ENCODE measurements around the gene F7. TPM values are rescaled to one million over a fixed set of nuclear protein-coding genes. Genes with fewer than 3 reads are reported as not detected.

The F7 gene
- 2.6 TPM for total RNA-seq

DNA sequence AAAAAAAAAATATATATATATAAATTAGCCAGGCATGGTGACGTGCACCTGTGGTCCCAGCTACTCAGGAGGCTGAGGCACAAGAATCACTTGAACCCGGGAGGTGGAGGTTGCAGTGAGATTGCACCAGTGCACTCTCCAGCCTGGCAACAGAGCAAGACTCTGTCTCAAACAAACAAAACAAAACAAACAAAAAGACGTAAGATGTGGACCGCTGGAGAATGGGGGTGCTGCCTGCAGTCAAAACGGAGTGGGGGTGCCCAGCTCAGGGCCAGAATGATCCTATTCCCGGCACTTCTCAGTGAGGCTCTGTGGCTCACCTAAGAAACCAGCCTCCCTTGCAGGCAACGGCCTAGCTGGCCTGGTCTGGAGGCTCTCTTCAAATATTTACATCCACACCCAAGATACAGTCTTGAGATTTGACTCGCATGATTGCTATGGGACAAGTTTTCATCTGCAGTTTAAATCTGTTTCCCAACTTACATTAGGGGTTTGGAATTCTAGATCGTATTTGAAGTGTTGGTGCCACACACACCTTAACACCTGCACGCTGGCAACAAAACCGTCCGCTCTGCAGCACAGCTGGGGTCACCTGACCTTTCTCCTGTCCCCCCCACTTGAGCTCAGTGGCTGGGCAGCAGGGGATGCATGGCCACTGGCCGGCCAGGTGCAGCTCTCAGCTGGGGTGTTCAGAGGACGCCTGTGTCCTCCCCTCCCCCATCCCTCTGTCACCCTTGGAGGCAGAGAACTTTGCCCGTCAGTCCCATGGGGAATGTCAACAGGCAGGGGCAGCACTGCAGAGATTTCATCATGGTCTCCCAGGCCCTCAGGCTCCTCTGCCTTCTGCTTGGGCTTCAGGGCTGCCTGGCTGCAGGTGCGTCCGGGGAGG, at the start of gene F7:
TSS of gene F7 (plus strand) at position 760 of the 889 bp plus-strand sequence. CDS start at position 811, 51 bp downstream.

DNA sequence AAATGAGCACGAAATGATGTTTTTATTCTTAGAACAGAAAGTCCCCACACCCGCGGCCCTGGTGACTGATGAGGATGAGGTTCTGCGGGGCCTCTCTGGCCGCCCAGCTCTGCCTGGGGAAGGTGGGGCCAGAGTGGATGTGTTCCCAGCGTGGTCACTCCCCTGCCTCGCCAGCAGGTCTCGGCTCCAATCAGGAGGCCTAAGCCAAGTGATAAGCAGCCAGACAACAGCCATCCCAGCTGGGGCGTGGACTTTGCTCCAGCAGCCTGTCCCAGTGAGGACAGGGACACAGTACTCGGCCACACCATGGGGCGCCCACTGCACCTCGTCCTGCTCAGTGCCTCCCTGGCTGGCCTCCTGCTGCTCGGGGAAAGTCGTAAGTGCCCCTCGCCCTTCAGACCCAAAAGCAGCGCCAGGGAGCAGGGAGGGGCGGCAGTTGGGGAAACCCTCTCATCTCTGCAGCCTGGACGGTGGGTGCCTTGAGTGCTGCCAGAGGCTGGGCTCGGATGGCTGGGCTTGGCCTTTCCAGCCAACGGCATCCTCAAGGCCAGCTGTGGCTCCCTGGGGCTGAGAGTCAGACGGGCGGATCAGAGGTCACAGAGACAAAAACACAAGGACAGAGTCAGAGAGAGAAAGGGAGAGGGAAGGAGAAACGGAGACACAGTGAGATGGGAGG, 17.1 kb downstream of the F7 start, which contains the start of gene F10:
TSS of gene F10 (plus strand) at position 250 of the 676 bp plus-strand sequence. CDS start at position 307, 57 bp downstream.

DNA sequence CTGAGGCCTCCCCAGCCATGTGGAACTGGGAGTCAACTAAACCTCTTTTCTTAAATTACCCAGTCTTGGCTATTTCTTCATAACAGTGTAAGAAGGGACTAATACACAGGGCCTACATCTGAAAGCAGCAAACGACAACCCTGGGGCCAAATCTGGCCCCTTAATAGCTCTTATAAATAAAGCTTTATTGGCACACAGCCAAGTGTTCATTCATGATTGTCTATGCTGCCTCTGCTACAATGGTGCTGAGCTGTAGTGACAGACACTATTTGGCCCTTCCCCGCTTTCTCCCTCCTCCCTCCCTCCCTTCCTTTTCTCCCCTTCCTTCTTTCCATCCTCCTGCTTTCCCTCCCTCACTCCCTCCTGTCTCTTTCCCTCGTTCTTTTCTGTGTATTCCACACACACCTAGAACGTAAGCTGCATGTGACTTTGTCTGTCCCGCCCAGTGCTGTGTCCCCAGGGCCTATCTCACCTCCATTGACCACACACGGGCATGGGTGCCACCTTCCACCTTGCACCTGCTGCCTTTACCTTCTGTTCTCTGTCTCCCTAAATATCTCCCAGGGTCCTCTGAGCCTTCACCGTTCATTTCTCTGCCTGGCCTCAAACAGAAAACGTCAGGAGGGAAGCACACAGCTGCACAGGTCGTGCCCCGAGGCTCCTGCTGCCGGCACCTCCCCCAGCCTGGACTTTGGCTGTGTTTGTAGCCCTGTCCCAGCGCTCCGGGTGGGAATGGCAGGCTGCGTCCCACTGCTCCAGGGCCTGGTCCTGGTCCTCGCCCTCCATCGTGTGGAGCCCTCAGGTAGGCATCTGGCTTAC, 52.5 kb downstream of the F7 start, which contains the start of gene PROZ:
TSS of gene PROZ (plus strand) at position 720 of the 819 bp plus-strand sequence. CDS start at position 733, 13 bp downstream.

Small RNA genes within 50 kb of the gene (small RNA-seq; reads per million reads assigned to genes)
- not detected for gene AL137002.1 (ENCODE audit: low replicate concordance)

Other genes starting within 250 kb of the F7 start
- gene MCF2L, start 136.6 kb upstream of the F7 start, total RNA-seq: 40.5 TPM
- gene F10, start 17.0 kb downstream of the F7 start, total RNA-seq: 16.6 TPM
- 0.58 TPM for gene PROZ, start 52.9 kb downstream of the F7 start, total RNA-seq
- gene PCID2, start 102.9 kb downstream of the F7 start, total RNA-seq: 58.0 TPM
- gene CUL4A, start 103.8 kb downstream of the F7 start, total RNA-seq: 96.5 TPM
- 118 TPM for gene LAMP1, start 191.4 kb downstream of the F7 start, total RNA-seq